GM13977 (cell line): ENCODE data around the gene MAN2B2.

Experiments used
- DNase-seq: peaks from one replicate; pipeline ENCODE4 v3.0.0; 2012; ENCODE audit warnings: low spot score
- in situ Hi-C: fragments of 300-500 bp; cut with MboI; formaldehyde crosslinking; loops from one replicate; pipeline ENCODE4 v1.12.0; 2022; ENCODE audit warnings: low sequenced_read_pairs, low pct_unique_long_range_greater_than_20kb, mixed read lengths, inconsistent platforms; ENCODE audit not compliant: unreplicated experiment
- TF ChIP-seq, protein P1 (sequence below): IDR thresholded peaks from 2 replicates; pipeline ENCODE4 v1.5.1; 2012; ENCODE audit warnings: mild to moderate bottlenecking, control low read depth; ENCODE audit not compliant: insufficient read depth; ENCODE audit errors: extremely low read depth, missing control alignments

The MAN2B2 gene

DNA sequence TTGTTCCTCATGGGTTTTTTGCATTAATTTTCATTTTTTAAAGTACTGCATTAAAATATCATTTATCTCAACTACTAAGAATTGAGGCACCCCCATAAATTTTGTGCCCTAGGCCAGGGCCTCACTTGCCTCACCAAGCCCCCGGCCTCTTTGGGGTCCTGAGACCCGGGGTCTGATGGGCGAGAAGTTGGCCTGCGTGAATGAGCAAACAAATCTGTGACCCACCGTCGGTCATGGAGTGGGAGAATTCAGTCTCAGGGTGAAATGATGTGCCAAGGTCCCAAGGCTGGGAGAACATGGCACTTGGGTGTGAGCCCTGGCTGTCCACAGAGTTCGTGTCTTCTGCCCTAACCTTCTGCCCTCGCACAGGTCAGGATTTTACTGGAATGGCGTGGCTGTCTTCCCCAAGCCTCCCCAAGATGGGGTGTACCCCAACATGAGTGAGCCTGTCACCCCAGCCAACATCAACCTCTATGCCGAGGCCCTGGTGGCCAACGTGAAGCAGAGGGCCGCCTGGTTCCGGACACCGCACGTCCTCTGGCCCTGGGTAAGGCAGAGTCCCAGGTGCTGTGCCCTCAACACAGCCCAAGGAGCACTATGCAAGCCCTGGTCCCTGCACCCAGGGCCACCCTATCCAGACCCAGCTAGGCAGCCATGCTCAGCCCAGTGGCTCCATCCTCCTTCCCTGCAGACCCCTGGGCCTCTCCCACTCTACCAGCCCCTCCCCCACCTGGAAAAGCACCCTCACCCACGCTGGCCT is 18.0 kb downstream of the MAN2B2 start:
- in situ Hi-C loops = no loop called here

GRCh38 chr4:6594341-6594740 is 19.4 kb downstream of the MAN2B2 start:
- in situ Hi-C loops = no loop called here
- DNase-seq = no peak
- TF ChIP-seq, protein P1, sequence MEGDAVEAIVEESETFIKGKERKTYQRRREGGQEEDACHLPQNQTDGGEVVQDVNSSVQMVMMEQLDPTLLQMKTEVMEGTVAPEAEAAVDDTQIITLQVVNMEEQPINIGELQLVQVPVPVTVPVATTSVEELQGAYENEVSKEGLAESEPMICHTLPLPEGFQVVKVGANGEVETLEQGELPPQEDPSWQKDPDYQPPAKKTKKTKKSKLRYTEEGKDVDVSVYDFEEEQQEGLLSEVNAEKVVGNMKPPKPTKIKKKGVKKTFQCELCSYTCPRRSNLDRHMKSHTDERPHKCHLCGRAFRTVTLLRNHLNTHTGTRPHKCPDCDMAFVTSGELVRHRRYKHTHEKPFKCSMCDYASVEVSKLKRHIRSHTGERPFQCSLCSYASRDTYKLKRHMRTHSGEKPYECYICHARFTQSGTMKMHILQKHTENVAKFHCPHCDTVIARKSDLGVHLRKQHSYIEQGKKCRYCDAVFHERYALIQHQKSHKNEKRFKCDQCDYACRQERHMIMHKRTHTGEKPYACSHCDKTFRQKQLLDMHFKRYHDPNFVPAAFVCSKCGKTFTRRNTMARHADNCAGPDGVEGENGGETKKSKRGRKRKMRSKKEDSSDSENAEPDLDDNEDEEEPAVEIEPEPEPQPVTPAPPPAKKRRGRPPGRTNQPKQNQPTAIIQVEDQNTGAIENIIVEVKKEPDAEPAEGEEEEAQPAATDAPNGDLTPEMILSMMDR = no peak

More for the DNA sequence above, 18.0 kb downstream of the MAN2B2 start:
- TF ChIP-seq, protein P1 = no peak
- DNase-seq = no peak

- no peak for DNase-seq
- TF ChIP-seq, protein P1 = no peak
- in situ Hi-C loops = no loop called here
These were observed 19.9 kb downstream of the MAN2B2 start for GRCh38 chr4:6594826-6595355.

DNA sequence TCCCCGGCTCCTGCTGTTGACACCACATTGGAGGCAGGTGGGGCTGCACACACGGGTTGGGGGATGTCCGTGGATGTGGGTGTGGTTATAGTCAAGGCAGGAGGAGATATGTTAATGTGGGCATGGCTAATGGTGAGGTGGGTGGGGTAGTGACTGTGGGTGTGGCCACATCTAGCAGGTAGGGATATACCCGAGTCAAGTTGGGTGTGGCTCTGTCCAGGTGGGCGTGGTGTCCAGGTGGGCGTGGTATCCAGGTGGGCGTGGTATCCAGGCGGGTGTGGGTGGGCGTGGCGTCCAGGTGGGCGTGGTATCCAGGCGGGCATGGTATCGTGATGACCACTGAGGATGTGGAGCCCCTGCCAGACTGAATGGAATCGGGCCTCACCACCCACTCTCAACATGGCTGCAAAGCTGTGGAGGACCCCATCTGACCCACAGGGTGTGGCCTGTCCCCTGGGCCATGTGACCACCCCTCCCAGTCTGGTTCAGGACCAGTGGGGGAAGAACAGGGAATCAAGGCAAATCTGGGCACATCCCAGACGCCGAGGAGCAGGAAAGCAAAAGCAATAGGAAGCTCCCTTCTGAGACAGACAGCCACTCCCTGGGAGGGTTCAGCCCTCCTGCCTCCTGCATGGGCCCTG is 21.0 kb downstream of the MAN2B2 start:
- DNase-seq = no peak
- TF ChIP-seq, protein P1 = no peak
- in situ Hi-C loops = no loop called here

- DNase-seq = no peak
- in situ Hi-C loops = no loop called here
- TF ChIP-seq, protein P1 = no peak
These were observed 22.0 kb downstream of the MAN2B2 start for GRCh38 chr4:6596948-6597347.

GRCh38 chr4:6598127-6598526 is 23.1 kb downstream of the MAN2B2 start:
- TF ChIP-seq, protein P1 = no peak
- no peak for DNase-seq
- in situ Hi-C loops = no loop called here
